PC-9 (cell line): ENCODE data around the gene TADA2B. TPM values are rescaled to one million over a fixed set of nuclear protein-coding genes. Genes with fewer than 3 reads are reported as not detected.
"Not testable (repeated sequence)": the region's sequence is repeated elsewhere in the genome, so short reads cannot be mapped to it uniquely, and the experiment has no call there.

Source experiments
- BruUV-seq: library from RNA; stranded (reverse); fragments of 400-500 nt; replicated peaks from 2 replicates; lab custom pipeline; 2021; lab: Mats Ljungman, UMichigan
- CTCF ChIA-PET: fragments of 300-600 bp; sonication (Branson Sonifier 250); formaldehyde crosslinking; loops from one replicate; lab custom pipeline; 2022; ENCODE audit warnings: antibody characterized with exemption; lab: Charles Lee
- POLR2A ChIA-PET: fragments of 300-600 bp; sonication (Branson Sonifier 250); formaldehyde crosslinking; loops from one replicate; lab custom pipeline; 2022; ENCODE audit warnings: antibody characterized with exemption; ENCODE audit not compliant: unreplicated experiment; lab: Charles Lee
- DNase-seq, 2 experiments: peaks; one replicate each; pipeline versions ENCODE4 v3.0.0 to v3.0.0-alpha.2; 2015 to 2022; ENCODE audit warnings: mixed read lengths in 1 of 2
- H2AFZ ChIP-seq: fragments of 200-600 bp; sonication (generic); 2 replicates; pipeline ENCODE4 v1.8.1; 2017; ENCODE audit warnings: antibody characterized with exemption
- H3F3A ChIP-seq: fragments of 200-600 bp; sonication (generic); 2 replicates; pipeline ENCODE4 v1.8.1; 2017; ENCODE audit warnings: antibody characterized with exemption, mild to moderate bottlenecking, low read depth; ENCODE audit not compliant: insufficient read depth
- H3K27ac ChIP-seq: fragments of 200-600 bp; sonication (generic); 2 replicates; pipeline ENCODE4 v1.6.1; 2016; ENCODE audit warnings: mixed run types
- H3K27me3 ChIP-seq: fragments of 200-600 bp; sonication (generic); 2 replicates; pipeline ENCODE4 v1.6.1; 2016; ENCODE audit warnings: low read depth, mixed run types; ENCODE audit not compliant: insufficient read depth
- H3K36me3 ChIP-seq: fragments of 200-600 bp; sonication (generic); 2 replicates; pipeline ENCODE4 v1.6.1; 2016; ENCODE audit warnings: low read depth, mixed run types
- H3K4me1 ChIP-seq: fragments of 200-600 bp; sonication (generic); replicated peaks from 2 replicates; pipeline ENCODE4 v1.6.1; 2016; ENCODE audit warnings: mixed run types; ENCODE audit not compliant: insufficient read depth
- H3K4me2 ChIP-seq: fragments of 200-600 bp; sonication (generic); 2 replicates; pipeline ENCODE4 v1.6.1; 2017; ENCODE audit warnings: mixed run types
- H3K4me3 ChIP-seq: fragments of 200-600 bp; sonication (generic); 2 replicates; pipeline ENCODE4 v1.6.1; 2016; ENCODE audit warnings: mixed run types
- H3K79me2 ChIP-seq: fragments of 200-600 bp; sonication (generic); 2 replicates; pipeline ENCODE4 v1.6.1; 2017; ENCODE audit warnings: low read depth, mixed run types
- H3K9me2 ChIP-seq: fragments of 200-600 bp; sonication (generic); 2 replicates; pipeline ENCODE4 v1.8.1; 2017; ENCODE audit warnings: mild to moderate bottlenecking; ENCODE audit not compliant: insufficient read depth
- H3K9me3 ChIP-seq: fragments of 200-600 bp; sonication (generic); 2 replicates; pipeline ENCODE4 v1.8.1; 2016; ENCODE audit warnings: low read depth; ENCODE audit not compliant: insufficient read depth
- H4K20me1 ChIP-seq: fragments of 200-600 bp; sonication (generic); 2 replicates; pipeline ENCODE4 v1.8.1; 2017; ENCODE audit not compliant: insufficient read depth
- CTCF ChIP-seq: fragments of 200-600 bp; sonication (generic); conservative IDR thresholded peaks from 2 replicates; pipeline ENCODE4 v1.6.1; 2017; ENCODE audit warnings: mixed run types, antibody characterized with exemption, mild to moderate bottlenecking, moderate library complexity
- EZH2 ChIP-seq: fragments of 200-600 bp; sonication (generic); IDR thresholded peaks from 2 replicates; pipeline ENCODE4 v1.8.0; 2017; ENCODE audit warnings: antibody characterized with exemption, low read depth
- intact Hi-C: fragments of 100-400 bp; cut with micrococcal nuclease; formaldehyde crosslinking; loops from one replicate; pipeline ENCODE4 v1.10.0; 2022; ENCODE audit not compliant: unreplicated experiment
- total RNA-seq: library from RNA; stranded (reverse); gene quantifications from 2 replicates; pipeline ENCODE4 v1.2.3, GENCODE V29; 2021

TADA2B gene
- total RNA-seq, 1 experiment from 2014 or later, result 9.5 TPM

DNA sequence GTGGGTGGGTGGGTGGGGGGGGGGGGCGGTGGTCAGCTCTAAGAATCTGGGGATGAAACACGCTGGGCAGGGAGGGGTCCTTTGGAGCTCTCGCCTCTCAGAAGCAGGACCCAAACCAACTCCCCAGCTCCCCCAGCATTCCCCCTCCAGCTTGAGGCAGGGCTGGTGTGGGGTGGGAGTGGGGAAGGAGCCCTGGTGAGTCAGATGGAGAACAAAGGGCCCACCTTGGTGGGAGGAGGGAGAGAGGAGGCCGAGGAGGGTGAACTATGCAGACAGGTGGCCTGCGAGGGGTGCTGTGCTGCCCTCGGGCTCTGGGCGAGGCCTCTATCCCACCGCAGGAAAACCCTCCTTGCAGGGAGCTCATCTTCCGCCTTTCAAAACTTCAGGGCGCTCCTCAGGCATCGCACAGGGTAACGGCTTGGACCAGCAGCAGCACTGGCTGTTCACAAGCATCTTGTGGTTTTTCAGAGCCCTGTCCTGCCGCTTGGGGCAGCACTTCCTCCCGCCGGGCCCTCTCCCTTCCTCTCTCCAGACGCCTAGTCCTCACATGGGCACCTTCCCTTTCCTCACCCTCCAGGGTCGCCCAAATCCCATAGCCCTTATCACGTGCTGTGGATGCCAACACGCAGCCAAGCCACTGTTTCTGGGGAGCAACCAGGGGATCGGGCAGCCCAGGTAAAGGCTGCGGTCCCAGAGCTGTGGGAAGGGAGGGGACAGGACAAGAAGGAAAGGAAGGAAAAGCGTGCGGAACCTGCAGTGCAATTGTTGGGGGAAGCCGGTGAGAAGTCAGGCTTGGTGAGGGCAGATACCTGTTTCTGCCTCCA, 58.7 kb downstream of the TADA2B start:
- CTCF ChIA-PET, result interaction anchor here (0.6 kb wide), 3 partner anchors 31 to 412 kb away, joined by 3 to 9 read pairs (median 5); no protein-coding TSS in a partner anchor
- peak overlapping the region; percentile 93; the same call in 1 of the 2 replicates for H2AFZ ChIP-seq
- BruUV-seq, result no TSS peak
- DNase-seq, result peak; percentile 46 to 62
- intact Hi-C loops, result no loop called here
- peak overlapping the region; percentile 99 for H3K4me2 ChIP-seq
- POLR2A ChIA-PET, result interaction anchor here (0.6 to 0.7 kb wide), 2 partner anchors 301 to 570 kb away, joined by 3 to 20 read pairs; no protein-coding TSS in a partner anchor
- H3K27ac ChIP-seq, result no peak overlapping the region
- H3K4me1 ChIP-seq, result peaks cover 13% of the 10 kb centered on the region
- H3K36me3 ChIP-seq, result no peaks in the 10 kb centered on the region
- H3K9me2 ChIP-seq, result no peaks in the 10 kb centered on the region
- peaks cover 6% of the 10 kb centered on the region; the same call in 1 of the 2 replicates for H3K27me3 ChIP-seq
- H3K79me2 ChIP-seq, result no peaks in the 10 kb centered on the region
- H4K20me1 ChIP-seq, result no peaks in the 10 kb centered on the region
- H3K9me3 ChIP-seq, result no peaks in the 10 kb centered on the region
- no peak for TF ChIP-seq EZH2
- TF ChIP-seq CTCF, result peak; percentile 64
- H3K4me3 ChIP-seq, result peak overlapping the region; percentile 35; the same call in 1 of the 2 replicates
- H3F3A ChIP-seq, result peaks cover 3% of the 10 kb centered on the region; the same call in 1 of the 2 replicates

DNA sequence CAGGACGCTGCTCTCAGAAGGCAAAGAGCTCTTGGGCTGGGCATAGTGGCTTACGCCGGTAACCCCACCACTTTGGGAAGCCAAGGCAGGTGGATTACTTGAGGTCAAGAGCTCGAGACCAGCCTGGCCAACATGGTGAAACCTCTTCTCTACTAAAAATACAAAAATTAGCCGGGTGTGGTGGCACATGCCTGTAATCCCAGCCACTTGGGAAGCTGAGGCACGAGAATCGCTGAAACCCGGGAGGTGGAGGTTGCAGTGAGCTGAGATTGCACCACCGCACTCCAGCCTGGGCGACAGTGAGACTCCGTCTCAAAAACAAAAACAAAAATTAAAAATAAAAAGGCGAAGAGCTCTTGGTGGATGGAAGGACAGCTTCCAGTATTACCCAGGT, 59.3 kb downstream of the TADA2B start:
- not testable (repeated sequence) for DNase-seq

GRCh38 chr4:7103031-7103606, 59.9 kb downstream of the TADA2B start:
- intact Hi-C loops, result no loop called here
- POLR2A ChIA-PET, result interaction anchor here (0.7 kb wide), 1 partner anchor 95 kb away, joined by 3 read pairs; no protein-coding TSS in a partner anchor
- H3K4me2 ChIP-seq, result peak overlapping the region; percentile 99
- H3K36me3 ChIP-seq, result no peaks in the 10 kb centered on the region
- peak overlapping the region; percentile 69 for H3K4me3 ChIP-seq
- no peak for TF ChIP-seq EZH2
- no peak for TF ChIP-seq CTCF
- peaks cover 13% of the 10 kb centered on the region for H3K4me1 ChIP-seq
- no peak overlapping the region for H3K27ac ChIP-seq
- no peaks in the 10 kb centered on the region for H3K9me2 ChIP-seq
- H3K27me3 ChIP-seq, result peaks cover 5% of the 10 kb centered on the region; the same call in 1 of the 2 replicates
- DNase-seq, result peak; percentile 60 to 77
- H3K9me3 ChIP-seq, result no peaks in the 10 kb centered on the region
- H4K20me1 ChIP-seq, result no peaks in the 10 kb centered on the region
- H2AFZ ChIP-seq, result peak overlapping the region; percentile 93
- peaks cover 3% of the 10 kb centered on the region; the same call in 1 of the 2 replicates for H3F3A ChIP-seq
- no peaks in the 10 kb centered on the region for H3K79me2 ChIP-seq
- CTCF ChIA-PET, result no interaction called here
- TSS peak; percentile 76 for BruUV-seq

More for the DNA sequence above, 59.3 kb downstream of the TADA2B start:
- H3K79me2 ChIP-seq, H4K20me1 ChIP-seq, H3K27ac ChIP-seq, H3F3A ChIP-seq, H3K36me3 ChIP-seq, H3K27me3 ChIP-seq, intact Hi-C loops, BruUV-seq, H3K9me3 ChIP-seq, H3K9me2 ChIP-seq, POLR2A ChIA-PET: not testable (repeated sequence)
- Histone ChIP-seq H3K4me2 (peak overlapping the region; percentile 99), H2AFZ (peak overlapping the region; percentile 93), H3K4me1 (peaks cover 13% of the 10 kb centered on the region), H3K4me3 (peak overlapping the region; percentile 69)
- CTCF ChIA-PET, result interaction anchor here (0.6 kb wide), 1 partner anchor 412 kb away, joined by 9 read pairs; no protein-coding TSS in a partner anchor
